ENCODE data around the gene MRGPRX4. TPM values are rescaled to one million over a fixed set of nuclear protein-coding genes. Genes with fewer than 3 reads are reported as not detected.

MRGPRX4 gene
- total RNA-seq, 1 experiment from 2014 or later = not detected

DNA sequence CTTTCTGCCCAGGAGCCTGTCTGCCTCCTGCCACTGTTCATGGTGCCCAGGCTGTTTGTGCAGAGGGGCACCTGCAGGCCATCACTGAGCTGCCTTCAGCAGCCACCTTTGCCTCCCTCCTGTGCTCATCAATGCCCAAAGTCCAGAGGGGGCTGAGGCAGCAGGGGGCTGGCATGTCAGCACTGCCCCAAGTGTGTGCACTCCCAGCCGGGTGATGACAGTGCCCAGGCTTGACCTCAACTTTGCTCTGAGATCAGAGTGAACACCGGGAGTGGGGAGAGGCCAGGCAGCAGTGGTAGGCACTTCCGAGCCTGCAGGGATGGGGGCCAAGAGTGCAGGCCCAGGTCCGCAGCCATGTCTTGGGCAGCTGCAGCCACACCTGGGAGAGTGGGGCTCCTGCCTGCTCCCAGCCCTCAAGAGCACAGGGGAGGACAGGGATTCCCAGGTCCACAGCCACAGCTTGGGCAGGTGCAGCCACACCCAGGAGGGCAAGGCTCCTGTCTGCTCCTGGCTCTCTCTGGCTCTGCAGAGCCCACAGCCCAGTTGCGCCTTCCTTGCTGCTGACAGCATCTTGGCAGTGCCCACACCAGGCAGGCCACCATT, 48.7 kb downstream of the MRGPRX4 start:
- Histone ChIP-seq H3K79me1 (ENCODE audit: insufficient read depth, low read depth, low read length, poor library complexity, severe bottlenecking) (no peaks in the 10 kb centered on the region), H3K27me3 (ENCODE audit: insufficient read depth, low read length) (no peaks in the 10 kb centered on the region), H2BK120ac (ENCODE audit: low read depth, low read length, poor library complexity, severe bottlenecking) (no peak overlapping the region), H3K9ac (ENCODE audit: extremely low read depth, insufficient read length, low read length) (no peak overlapping the region), H3K79me2 (ENCODE audit: insufficient read depth, low read length) (no peaks in the 10 kb centered on the region), H3K18ac (ENCODE audit: insufficient read length, low read depth, low read length) (no peak overlapping the region), H3K4ac (ENCODE audit: low read depth, low read length) (no peak overlapping the region), H2BK5ac (ENCODE audit: insufficient read length, low read length) (no peak overlapping the region), H3K14ac (ENCODE audit: insufficient read depth, low read length) (no peak overlapping the region; the same call in 1 of the 2 replicates), H2AK5ac (ENCODE audit: insufficient read length, low read length) (no peak overlapping the region), H2AFZ (ENCODE audit: low read length) (no peak overlapping the region), H3K27ac (ENCODE audit: insufficient read length, low read depth, low read length) (no peak overlapping the region), H2BK20ac (ENCODE audit: low read depth, low read length, poor library complexity, severe bottlenecking) (no peak overlapping the region), H4K5ac (ENCODE audit: insufficient read length, low read depth, low read length) (no peak overlapping the region), H3T11ph (ENCODE audit: low read length) (no peak overlapping the region), H3K9me3 (ENCODE audit: control insufficient read depth, low read depth, low read length) (no peaks in the 10 kb centered on the region), H3K23me2 (ENCODE audit: insufficient read length, low read depth, low read length, poor library complexity, severe bottlenecking) (no peaks in the 10 kb centered on the region), H3K4me1 (ENCODE audit: insufficient read depth, low read length) (no peaks in the 10 kb centered on the region), H3K23ac (ENCODE audit: insufficient read length, low read depth, low read length) (no peak overlapping the region), H4K91ac (ENCODE audit: insufficient read length, low read depth, low read length) (no peak overlapping the region), H2BK15ac (ENCODE audit: low read depth, low read length) (no peak overlapping the region), H4K8ac (replicated peaks; ENCODE audit: insufficient read length, low read depth, low read length) (no peak overlapping the region), H2BK12ac (ENCODE audit: insufficient read length, low read depth, low read length) (no peak overlapping the region), H4K20me1 (ENCODE audit: control insufficient read depth, insufficient read depth, insufficient read length) (no peaks in the 10 kb centered on the region), H3K4me2 (ENCODE audit: insufficient read depth, insufficient read length, low read length) (no peak overlapping the region), H3K56ac (ENCODE audit: insufficient read length, low read depth, low read length) (no peak overlapping the region)
- Mint-ChIP-seq H3K4me3 (no peak overlapping the region; a peak in 1 of 5 replicates), H3K36me3 (ENCODE audit: insufficient read depth in 1 of 3, low read depth in 3 of 3) (no peaks in the 10 kb centered on the region), H3K4me1 (no peaks in the 10 kb centered on the region), H3K27ac (no peak overlapping the region), H3K9me3 (peaks cover 0 to 5% of the 10 kb centered on the region in 2 experiments; a peak in 1 of 5 replicates), H3K27me3 (ENCODE audit: low read depth) (peaks cover 6% of the 10 kb centered on the region)
- DNase-seq = no peak
- TF ChIP-seq, protein P1, sequence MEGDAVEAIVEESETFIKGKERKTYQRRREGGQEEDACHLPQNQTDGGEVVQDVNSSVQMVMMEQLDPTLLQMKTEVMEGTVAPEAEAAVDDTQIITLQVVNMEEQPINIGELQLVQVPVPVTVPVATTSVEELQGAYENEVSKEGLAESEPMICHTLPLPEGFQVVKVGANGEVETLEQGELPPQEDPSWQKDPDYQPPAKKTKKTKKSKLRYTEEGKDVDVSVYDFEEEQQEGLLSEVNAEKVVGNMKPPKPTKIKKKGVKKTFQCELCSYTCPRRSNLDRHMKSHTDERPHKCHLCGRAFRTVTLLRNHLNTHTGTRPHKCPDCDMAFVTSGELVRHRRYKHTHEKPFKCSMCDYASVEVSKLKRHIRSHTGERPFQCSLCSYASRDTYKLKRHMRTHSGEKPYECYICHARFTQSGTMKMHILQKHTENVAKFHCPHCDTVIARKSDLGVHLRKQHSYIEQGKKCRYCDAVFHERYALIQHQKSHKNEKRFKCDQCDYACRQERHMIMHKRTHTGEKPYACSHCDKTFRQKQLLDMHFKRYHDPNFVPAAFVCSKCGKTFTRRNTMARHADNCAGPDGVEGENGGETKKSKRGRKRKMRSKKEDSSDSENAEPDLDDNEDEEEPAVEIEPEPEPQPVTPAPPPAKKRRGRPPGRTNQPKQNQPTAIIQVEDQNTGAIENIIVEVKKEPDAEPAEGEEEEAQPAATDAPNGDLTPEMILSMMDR (conservative IDR thresholded peaks at IDR 0.05) = no peak
- no CpG with 5 or more reads among the region's 5 CpGs for WGBS (ENCODE audit: extremely low coverage, insufficient read length, low lambda C conversion rate)

Data from H9 (cell line).